ENCODE data around the gene PAPSS2.

DNA sequence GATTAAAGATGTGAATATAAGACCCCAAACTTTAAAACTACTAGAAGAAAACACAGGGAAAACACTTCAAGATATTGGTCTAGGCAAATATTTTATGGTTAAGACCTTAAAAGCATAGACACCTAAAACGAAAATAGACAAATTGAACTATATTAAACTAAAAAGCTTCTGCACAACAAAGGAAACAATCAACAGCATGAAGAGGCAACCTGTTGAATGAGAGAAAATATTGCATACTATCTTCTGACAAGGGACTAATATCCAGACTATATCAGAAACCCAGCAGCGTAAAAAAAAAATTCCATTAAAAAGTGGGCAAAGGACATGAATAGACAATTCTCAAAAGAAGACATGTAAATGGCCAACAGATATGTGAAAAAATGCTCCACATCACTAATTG, 18.6 kb downstream of the PAPSS2 start:
- TF ChIP-seq, protein P1, sequence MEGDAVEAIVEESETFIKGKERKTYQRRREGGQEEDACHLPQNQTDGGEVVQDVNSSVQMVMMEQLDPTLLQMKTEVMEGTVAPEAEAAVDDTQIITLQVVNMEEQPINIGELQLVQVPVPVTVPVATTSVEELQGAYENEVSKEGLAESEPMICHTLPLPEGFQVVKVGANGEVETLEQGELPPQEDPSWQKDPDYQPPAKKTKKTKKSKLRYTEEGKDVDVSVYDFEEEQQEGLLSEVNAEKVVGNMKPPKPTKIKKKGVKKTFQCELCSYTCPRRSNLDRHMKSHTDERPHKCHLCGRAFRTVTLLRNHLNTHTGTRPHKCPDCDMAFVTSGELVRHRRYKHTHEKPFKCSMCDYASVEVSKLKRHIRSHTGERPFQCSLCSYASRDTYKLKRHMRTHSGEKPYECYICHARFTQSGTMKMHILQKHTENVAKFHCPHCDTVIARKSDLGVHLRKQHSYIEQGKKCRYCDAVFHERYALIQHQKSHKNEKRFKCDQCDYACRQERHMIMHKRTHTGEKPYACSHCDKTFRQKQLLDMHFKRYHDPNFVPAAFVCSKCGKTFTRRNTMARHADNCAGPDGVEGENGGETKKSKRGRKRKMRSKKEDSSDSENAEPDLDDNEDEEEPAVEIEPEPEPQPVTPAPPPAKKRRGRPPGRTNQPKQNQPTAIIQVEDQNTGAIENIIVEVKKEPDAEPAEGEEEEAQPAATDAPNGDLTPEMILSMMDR (IDR thresholded peaks at IDR 0.05; ENCODE audit: poor library complexity): no peak
- TF ChIP-seq EZH2 (IDR thresholded peaks at IDR 0.05; ENCODE audit: borderline replicate concordance): no peak
